Endodermal cell (in vitro differentiated cells): ENCODE data around the gene NADK2. TPM values are rescaled to one million over a fixed set of nuclear protein-coding genes. Genes with fewer than 3 reads are reported as not detected.

ENCODE experiments used
- DNase-seq: peaks from one replicate; pipeline ENCODE4 v3.0.0-alpha.2; 2017
- H3K27ac ChIP-seq: 2 replicates; pipeline ENCODE4 v1.5.1; 2013; ENCODE audit warnings: mild to moderate bottlenecking, low read depth, low read length, moderate library complexity
- H3K27me3 ChIP-seq: 2 replicates; pipeline ENCODE4 v1.6.1; 2013; ENCODE audit warnings: mild to moderate bottlenecking, low read length, moderate library complexity; ENCODE audit not compliant: insufficient read depth, control insufficient read depth, poor library complexity, severe bottlenecking
- H3K36me3 ChIP-seq: 2 replicates; pipeline ENCODE4 v1.7.0; 2013; ENCODE audit warnings: mild to moderate bottlenecking, low read length, moderate library complexity; ENCODE audit not compliant: control insufficient read depth, insufficient read depth
- H3K4me1 ChIP-seq: one replicate; pipeline ENCODE4 v1.7.0; 2013; ENCODE audit warnings: low read length; ENCODE audit not compliant: control insufficient read depth, insufficient read depth
- H3K4me3 ChIP-seq: 2 replicates; pipeline ENCODE4 v1.5.1; 2013; ENCODE audit warnings: mild to moderate bottlenecking, low read length, moderate library complexity
- H3K9ac ChIP-seq: 2 replicates; pipeline ENCODE4 v1.6.1; 2013; ENCODE audit warnings: mild to moderate bottlenecking, low read length, moderate library complexity; ENCODE audit not compliant: poor library complexity, severe bottlenecking; ENCODE audit errors: extremely low read depth
- H3K9me3 ChIP-seq: 2 replicates; pipeline ENCODE4 v1.6.1; 2013; ENCODE audit warnings: mild to moderate bottlenecking, low read length, moderate library complexity; ENCODE audit not compliant: control insufficient read depth
- H3K27ac Mint-ChIP-seq: 2 replicates; pipeline ENCODE4 v1.8.0; 2020; ENCODE audit warnings: mixed read lengths
- H3K27me3 Mint-ChIP-seq: 2 replicates; pipeline ENCODE4 v1.8.0; 2021; ENCODE audit warnings: mild to moderate bottlenecking, mixed read lengths; ENCODE audit not compliant: insufficient read depth
- H3K36me3 Mint-ChIP-seq: 2 replicates; pipeline ENCODE4 v1.8.0; 2020; ENCODE audit warnings: low read depth, mixed read lengths
- H3K4me1 Mint-ChIP-seq: 2 replicates; pipeline ENCODE4 v1.8.0; 2020; ENCODE audit warnings: mixed read lengths
- H3K4me3 Mint-ChIP-seq: 2 replicates; pipeline ENCODE4 v1.8.0; 2020; ENCODE audit warnings: mild to moderate bottlenecking, moderate library complexity, mixed read lengths
- H3K9me3 Mint-ChIP-seq: 2 replicates; pipeline ENCODE4 v1.8.0; 2020; ENCODE audit warnings: mild to moderate bottlenecking, mixed read lengths
- WGBS, 2 experiments: methylation state at CpG; one replicate each; pipeline versions ENCODE4 v1.1.5 to v1.1.7; 2013; ENCODE audit warnings: missing lambda C conversion rate in 2 of 2, mixed read lengths in 1 of 2; ENCODE audit not compliant: insufficient coverage in 1 of 2, insufficient read length in 1 of 2; 5-methylcytosine and 5-hydroxymethylcytosine counted together
- total RNA-seq, 2 donors: library from RNA; stranded (reverse); fragmentation: NEBNext Ultra II Directional in 1 of 2; extraction: Animal tissue kit (Norgen Biotek cat#: 25700) in 1 of 2; gene quantifications; 2 replicates in 1 of 2; 3 replicates in 1 of 2; pipeline ENCODE4 v1.2.1, GENCODE V29; 2021
- TF ChIP-seq, protein P1 (sequence below): fragments of 200-600 bp; sonication (generic); conservative IDR thresholded peaks from 2 replicates; pipeline ENCODE4 v1.5.0; 2021; ENCODE audit warnings: antibody characterized with exemption, mild to moderate bottlenecking

Gene NADK2
- total RNA-seq, 2 donors from 2014 or later, result 27.5 to 44.5 TPM

DNA sequence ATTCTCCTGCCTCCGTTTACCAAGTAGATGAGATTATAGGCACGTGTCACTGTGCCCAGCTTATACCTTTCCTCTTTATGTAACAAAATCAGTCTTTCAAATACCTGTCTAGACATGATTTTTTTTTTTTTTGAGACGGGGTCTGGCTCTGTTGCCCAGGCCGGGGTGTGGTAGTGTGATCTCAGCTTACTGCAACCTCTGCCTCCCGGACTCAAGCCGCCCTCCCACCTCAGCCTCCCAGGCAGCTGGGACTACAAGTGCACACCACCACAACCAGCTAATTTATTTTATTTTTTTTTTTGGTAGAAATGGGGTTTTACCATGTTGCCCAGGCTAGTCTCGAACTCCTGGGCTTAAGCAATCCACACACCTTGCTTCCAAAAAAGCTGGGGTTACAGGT, 13.2 kb downstream of the NADK2 start:
- Mint-ChIP-seq H3K27ac (no peak overlapping the region), H3K36me3 (peaks cover 8% of the 10 kb centered on the region), H3K4me1 (peaks cover 14% of the 10 kb centered on the region), H3K27me3 (no peaks in the 10 kb centered on the region), H3K4me3 (no peak overlapping the region), H3K9me3 (no peaks in the 10 kb centered on the region)
- Histone ChIP-seq H3K4me1 (peaks cover 3% of the 10 kb centered on the region), H3K27ac (no peak overlapping the region), H3K36me3 (peaks cover 18% of the 10 kb centered on the region), H3K4me3 (no peak overlapping the region), H3K9me3 (no peaks in the 10 kb centered on the region), H3K9ac (no peak overlapping the region), H3K27me3 (no peaks in the 10 kb centered on the region)
- WGBS, 2 experiments, result 95 to 100% methylated on average over 2 to 7 of the region's 7 CpGs
- no peak for DNase-seq
- TF ChIP-seq, protein P1, sequence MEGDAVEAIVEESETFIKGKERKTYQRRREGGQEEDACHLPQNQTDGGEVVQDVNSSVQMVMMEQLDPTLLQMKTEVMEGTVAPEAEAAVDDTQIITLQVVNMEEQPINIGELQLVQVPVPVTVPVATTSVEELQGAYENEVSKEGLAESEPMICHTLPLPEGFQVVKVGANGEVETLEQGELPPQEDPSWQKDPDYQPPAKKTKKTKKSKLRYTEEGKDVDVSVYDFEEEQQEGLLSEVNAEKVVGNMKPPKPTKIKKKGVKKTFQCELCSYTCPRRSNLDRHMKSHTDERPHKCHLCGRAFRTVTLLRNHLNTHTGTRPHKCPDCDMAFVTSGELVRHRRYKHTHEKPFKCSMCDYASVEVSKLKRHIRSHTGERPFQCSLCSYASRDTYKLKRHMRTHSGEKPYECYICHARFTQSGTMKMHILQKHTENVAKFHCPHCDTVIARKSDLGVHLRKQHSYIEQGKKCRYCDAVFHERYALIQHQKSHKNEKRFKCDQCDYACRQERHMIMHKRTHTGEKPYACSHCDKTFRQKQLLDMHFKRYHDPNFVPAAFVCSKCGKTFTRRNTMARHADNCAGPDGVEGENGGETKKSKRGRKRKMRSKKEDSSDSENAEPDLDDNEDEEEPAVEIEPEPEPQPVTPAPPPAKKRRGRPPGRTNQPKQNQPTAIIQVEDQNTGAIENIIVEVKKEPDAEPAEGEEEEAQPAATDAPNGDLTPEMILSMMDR, result no peak

DNA sequence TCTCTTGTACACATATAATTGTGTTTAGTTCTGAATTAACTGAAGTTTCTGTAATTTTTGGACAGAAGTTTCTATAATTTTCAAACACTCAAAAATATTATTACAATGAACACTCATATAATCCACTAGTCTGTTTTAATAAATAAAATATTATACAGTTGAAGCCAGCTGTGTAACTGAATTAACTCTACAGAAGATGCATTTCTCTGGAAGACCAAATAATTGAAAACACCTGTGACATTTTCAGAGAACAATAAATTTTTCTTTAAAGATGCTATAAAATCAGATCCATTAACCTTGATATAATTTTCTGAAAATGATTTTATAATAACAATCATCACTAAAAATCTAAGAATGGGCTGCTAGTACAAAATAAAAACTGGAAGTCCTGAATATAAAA, 14.7 kb downstream of the NADK2 start:
- Histone ChIP-seq H3K9ac (no peak overlapping the region), H3K27me3 (no peaks in the 10 kb centered on the region), H3K27ac (no peak overlapping the region), H3K4me1 (peaks cover 3% of the 10 kb centered on the region), H3K4me3 (no peak overlapping the region), H3K36me3 (peaks cover 18% of the 10 kb centered on the region), H3K9me3 (no peaks in the 10 kb centered on the region)
- TF ChIP-seq, protein P1, result no peak
- Mint-ChIP-seq H3K27ac (no peak overlapping the region), H3K9me3 (no peaks in the 10 kb centered on the region), H3K4me3 (no peak overlapping the region), H3K4me1 (peaks cover 8% of the 10 kb centered on the region), H3K36me3 (peaks cover 8% of the 10 kb centered on the region), H3K27me3 (no peaks in the 10 kb centered on the region)
- no peak for DNase-seq

DNA sequence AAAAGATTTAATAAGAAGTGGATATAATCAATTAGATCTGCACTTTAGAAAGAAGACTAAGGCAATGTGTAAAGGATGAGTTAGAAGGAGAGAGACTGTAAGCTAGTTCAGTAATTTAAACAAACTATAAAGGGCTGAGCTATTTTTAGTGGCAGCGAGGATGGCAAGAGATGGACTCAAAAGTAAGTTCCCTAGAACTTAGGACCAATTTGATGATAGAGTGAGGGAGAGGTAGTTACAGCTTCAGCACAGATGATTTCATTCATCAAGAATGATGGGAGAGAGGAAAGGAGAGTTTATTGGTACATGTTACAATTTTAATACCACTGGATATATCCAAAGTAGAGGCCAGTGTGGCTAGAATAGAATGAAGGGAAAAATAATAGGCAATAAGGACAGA, 19.1 kb downstream of the NADK2 start:
- no peak overlapping the region for H3K4me3 Mint-ChIP-seq
- WGBS, 2 experiments, result 95 to 100% methylated on average over 1 of the region's 1 CpG

More for the DNA sequence above, 19.1 kb downstream of the NADK2 start:
- Histone ChIP-seq H3K4me1 (no peaks in the 10 kb centered on the region), H3K9ac (no peak overlapping the region), H3K36me3 (peaks cover 42% of the 10 kb centered on the region), H3K9me3 (no peaks in the 10 kb centered on the region), H3K27ac (no peak overlapping the region), H3K27me3 (no peaks in the 10 kb centered on the region), H3K4me3 (no peak overlapping the region)
- DNase-seq, result no peak
- TF ChIP-seq, protein P1, result no peak
- Mint-ChIP-seq H3K9me3 (no peaks in the 10 kb centered on the region), H3K27ac (no peak overlapping the region), H3K36me3 (peaks cover 20% of the 10 kb centered on the region), H3K27me3 (no peaks in the 10 kb centered on the region), H3K4me1 (no peaks in the 10 kb centered on the region)
